GM18505 (cell line): ENCODE data around the gene SOX10.

Experiments used
- ATAC-seq: cut with Tn5 transposase; IDR thresholded peaks from one replicate; pipeline ENCODE4 v1.9.1; 2021; ENCODE audit not compliant: unreplicated experiment
- POLR2A ChIP-seq: IDR thresholded peaks from 4 replicates; pipeline ENCODE4 v1.6.1; 2011; ENCODE audit warnings: borderline replicate concordance; ENCODE audit not compliant: insufficient read depth, insufficient read length; ENCODE audit errors: extremely low read depth

Gene SOX10

GRCh38 chr22:38025514-38025913 lies 41.2 kb upstream of the SOX10 start:
- no peak for ATAC-seq
- TF ChIP-seq POLR2A, result no peak

GRCh38 chr22:38023045-38023444 lies 38.7 kb upstream of the SOX10 start:
- no peak for ATAC-seq
- no peak for TF ChIP-seq POLR2A

GRCh38 chr22:38021206-38021605 lies 36.9 kb upstream of the SOX10 start:
- no peak for TF ChIP-seq POLR2A
- no peak for ATAC-seq

DNA sequence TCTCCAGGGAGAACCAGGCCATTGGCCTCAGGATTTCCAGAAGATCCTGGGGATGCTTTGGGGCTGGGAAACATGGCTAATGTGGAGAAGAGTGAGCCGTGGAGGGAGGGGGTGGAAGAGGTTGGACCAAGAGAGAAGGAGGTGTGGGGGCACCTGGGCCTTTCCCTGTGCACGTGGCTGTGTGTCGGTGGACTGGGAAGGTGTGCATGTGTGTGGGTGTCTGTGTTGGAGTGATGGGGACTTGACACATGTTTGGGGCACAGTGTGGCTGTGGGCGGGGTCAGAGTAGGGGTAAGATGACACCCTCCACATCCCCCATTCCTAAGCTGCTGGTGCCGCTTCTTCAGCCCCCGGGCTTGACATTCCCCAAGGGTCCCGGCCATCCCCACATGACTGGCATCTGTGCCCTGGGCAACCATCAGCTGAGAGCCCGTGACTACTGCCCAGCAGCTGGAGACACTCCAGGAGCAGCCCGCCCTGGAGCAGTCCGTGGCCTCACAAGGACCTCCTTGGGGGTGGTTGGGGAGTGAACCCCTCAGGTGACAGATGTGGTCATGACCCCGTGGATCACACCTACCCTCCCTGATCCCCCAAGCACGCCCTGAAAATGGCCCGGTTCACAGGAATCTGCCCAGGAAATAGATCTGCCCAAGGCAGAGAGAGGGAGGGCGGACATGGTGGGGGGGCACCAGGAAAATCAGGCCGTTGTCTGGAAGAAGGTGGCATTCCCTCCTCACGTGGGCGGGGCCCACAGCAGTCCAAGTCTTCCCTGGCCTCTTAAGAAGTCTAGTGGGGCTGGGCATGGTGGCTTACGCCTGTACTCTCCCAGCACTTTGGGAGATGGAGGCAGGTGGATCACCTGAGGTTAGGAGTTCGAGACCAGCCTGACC lies 34.8 kb upstream of the SOX10 start:
- TF ChIP-seq POLR2A, result no peak
- ATAC-seq, result no peak

DNA sequence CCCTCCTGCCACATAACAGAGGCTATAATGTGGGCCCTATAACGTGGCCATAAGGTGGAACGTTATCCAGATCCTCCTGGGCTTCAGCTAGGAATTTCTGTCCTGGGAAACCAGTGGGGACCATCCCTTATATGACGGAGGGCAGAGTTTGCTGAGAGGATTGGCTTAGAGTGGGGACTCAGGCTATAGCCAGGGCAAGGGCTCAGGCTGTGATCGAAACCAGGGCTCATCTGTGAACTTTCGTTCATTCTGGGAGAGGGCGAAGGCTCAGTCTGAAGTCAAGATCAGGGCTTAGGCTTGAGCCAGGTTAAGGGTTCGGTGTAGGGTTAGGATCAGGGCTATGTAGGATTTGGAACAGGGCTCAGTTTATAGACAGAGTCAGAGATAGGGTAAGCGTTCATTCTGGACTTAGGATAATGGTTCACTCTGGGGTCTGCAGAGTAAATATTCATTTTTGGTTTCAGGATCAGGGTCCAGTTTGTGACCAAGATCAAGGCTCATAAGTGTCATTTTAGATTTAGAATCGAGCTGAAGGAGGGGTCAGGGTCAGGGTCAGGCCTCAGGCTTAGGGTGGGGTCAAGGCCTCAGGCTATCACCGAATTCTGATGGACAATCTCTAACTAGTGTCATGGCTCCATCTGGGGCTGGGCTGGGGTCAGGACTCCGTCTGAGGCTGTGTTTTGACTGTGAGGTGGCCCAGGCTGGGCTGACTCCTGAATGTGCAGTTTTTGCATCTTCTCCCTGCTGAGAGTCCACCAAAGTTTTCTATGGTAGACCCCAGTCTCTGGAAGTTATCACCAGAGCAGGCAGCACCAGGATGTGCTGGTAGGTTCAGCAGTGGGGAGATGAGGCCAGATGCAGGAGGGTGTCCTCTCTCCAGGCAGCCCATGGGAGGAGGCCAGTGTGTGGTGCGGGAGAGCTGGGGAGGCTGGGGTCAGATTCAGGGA lies 33.9 kb upstream of the SOX10 start:
- TF ChIP-seq POLR2A, result no peak
- no peak for ATAC-seq

GRCh38 chr22:38017272-38017920 lies 33.0 kb upstream of the SOX10 start:
- no peak for ATAC-seq
- no peak for TF ChIP-seq POLR2A

DNA sequence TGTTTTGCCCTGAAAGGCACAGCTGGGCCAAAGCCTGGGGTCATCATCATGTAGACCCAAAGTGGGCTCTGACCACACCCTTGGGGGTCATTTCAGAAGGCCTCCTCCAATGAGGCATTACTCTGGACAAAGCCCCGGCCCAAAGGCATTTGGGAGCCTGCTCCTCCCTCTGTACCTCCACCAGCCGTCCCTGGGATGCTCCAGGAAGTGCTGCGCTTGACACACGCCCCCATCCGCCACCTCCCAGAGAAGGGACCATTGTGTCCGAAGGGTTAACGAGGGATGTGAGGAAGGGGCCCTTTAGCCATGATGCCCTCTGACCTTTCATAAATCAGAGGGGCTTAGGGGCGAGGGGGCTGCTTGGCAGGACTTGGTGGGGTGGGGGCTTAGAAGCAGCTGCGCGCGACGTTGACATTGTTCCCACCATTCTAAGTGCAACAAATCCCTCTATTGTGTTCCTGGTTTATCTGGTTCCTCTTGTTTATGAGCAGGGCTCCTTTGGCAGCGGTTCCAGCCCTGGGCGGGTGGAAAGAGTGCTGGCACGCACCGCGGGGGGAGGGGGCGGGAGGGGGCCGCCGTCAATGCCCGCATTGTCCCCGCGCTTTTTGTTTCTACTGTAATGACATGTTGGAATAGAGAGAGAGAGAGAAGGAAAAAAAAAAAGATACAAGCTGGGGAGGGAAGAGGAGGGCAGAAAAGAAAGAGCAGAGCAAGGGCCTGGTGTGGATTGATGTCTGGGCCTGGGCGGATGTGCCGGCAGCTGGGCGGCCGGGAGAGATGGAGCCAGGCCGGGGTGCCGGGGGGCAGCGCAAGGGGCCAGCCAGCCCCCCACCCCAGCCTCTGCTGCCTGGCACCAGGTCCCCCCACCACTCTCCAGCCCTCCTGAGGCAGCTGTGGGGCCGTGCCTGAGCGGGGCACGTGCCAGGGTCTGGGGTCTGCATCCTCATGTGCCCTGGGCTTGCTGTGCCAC lies 32.1 kb upstream of the SOX10 start:
- ATAC-seq, result no peak
- no peak for TF ChIP-seq POLR2A

- TF ChIP-seq POLR2A, result no peak
- ATAC-seq, result no peak
Observed at GRCh38 chr22:38014083-38014482, 29.7 kb upstream of the SOX10 start.

- ATAC-seq, result no peak
- TF ChIP-seq POLR2A, result no peak
Observed at GRCh38 chr22:38012604-38013072, 28.3 kb upstream of the SOX10 start.

DNA sequence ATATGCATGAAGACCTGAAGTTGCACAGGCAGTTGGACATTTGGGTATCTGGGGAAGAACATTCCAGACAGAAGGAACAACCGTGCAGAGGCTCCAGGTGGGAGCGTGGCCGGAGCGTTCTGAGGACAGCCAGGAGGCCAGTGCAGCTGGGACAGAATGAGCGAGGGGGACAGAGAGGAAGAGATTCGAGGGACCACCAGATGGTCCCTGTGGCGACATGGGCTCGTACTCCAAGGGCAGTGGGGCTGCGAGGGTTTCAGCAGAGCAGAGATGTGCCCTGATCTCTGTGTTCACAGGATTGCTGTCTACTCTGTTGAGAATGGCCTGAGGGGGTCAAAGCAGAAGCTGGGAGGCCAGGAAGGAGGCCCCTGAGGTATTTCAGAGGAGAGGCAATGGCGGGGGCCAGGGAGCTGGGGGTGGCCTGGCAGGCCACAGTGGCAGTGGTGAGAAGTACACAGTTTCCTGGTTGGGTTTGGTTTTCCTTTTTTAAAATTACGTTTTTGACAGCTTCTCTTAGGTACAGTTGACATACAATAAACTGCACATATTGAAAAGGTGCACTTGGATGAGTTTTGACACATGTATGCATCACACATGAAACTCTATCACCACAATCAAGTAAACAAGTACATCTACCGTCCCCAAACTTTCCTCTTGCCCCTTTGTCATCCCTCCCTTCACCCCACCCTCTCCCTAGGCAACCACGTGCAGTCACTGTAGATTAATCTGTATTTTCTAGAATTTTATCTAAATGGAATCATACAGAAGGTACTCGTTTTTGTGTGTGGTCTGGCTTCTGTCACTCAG lies 24.8 kb upstream of the SOX10 start:
- ATAC-seq, result no peak
- no peak for TF ChIP-seq POLR2A

DNA sequence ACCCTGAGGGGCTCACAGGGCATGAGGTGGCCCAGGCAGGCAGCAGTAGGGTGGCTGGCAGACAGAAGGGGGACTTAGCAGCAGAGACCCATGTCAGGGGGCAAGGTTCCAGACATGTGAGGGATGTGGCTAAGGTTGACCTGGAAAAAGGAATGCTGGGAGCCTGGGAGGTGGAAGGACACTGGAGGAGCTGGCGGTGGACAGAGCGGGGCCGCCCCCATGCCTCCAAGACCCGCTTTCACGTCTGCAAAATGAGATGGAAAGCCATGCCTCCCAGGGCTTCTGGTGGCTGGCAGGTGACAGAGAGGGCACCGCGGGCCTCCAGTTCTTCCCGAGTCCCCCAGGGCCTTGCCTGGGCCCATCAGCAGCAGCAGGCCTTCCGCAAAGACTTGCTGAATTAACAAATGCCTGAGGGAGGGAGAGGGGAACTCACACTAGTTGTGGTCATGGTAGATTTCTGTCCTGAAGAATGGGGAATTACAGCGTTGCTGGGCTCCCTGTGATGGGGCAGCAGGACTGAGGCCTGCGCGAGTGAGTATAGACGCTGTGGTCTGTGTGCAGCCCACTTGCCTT lies 23.1 kb upstream of the SOX10 start:
- no peak for ATAC-seq

More for the DNA sequence above, 23.1 kb upstream of the SOX10 start:
- TF ChIP-seq POLR2A, result no peak
